Measurements from ENCODE around the gene BAG5.

DNA sequence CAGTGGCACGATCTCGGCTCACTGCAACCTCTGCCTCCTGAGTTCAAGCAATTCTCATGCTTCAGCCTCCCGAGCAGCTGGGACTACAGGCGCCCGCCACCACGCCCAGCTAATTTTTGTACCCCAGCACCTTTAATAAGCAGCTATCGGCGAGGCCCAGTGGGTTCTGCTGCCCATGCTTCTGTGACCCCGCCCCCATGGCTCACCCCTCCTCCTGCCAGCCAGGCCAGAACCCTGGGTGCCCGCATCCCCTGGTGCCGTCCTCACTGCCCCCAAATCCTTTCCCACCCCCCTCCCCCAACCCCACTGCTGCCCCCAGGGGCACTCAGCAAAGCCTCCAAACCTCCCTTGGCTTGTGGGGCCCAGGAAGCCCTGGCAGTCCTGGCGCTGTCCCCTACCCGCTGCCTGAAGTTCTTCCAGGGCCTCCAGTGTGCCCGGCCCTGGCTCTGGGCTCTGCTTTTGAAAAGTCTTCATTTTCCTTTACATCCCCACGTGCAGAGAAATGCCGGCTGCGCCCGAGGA is 14.5 kb downstream of the BAG5 start:
- TF ChIP-seq CTCF (IDR thresholded peaks at IDR 0.05) (no peak), POLR2A (IDR thresholded peaks at IDR 0.05) (no peak)

Measured in heart left ventricle (tissue), 13 donors.